H7 (cell line): ENCODE results near the gene LCP1. TPM values are rescaled to one million over a fixed set of nuclear protein-coding genes. Genes with fewer than 3 reads are reported as not detected.

Experiments used
- DNase-seq: peaks from one replicate; pipeline ENCODE4 v3.0.0; 2012
- H3K27me3 ChIP-seq: 2 replicates; pipeline ENCODE4 v1.6.0; 2011; ENCODE audit warnings: mild to moderate bottlenecking, low read length; ENCODE audit not compliant: control insufficient read depth, insufficient read depth
- H3K36me3 ChIP-seq: replicated peaks from 2 replicates; pipeline ENCODE4 v1.5.1; 2011; ENCODE audit warnings: low read length; ENCODE audit not compliant: control insufficient read depth, insufficient read depth
- H3K4me3 ChIP-seq: 2 replicates; pipeline ENCODE4 v1.5.1; 2011; ENCODE audit warnings: low read depth, mild to moderate bottlenecking, control low read depth, low read length, moderate library complexity; ENCODE audit not compliant: insufficient read depth
- total RNA-seq: library from RNA; depleted of rRNA; stranded (reverse); fragments of >200 nt; shearing (Covaris generic); gene quantifications from 2 replicates; pipeline ENCODE4 v1.2.3, GENCODE V29; 2014

The LCP1 gene
- total RNA-seq, 1 experiment from 2014 or later: 0.62 TPM

- DNase-seq: no peak
- no peaks in the 10 kb centered on the region for H3K27me3 ChIP-seq
- H3K36me3 ChIP-seq: no peaks in the 10 kb centered on the region
- H3K4me3 ChIP-seq: no peak overlapping the region
Observed at GRCh38 chr13:46121033-46121432, 60.9 kb downstream of the LCP1 start.

GRCh38 chr13:46119883-46120614 is 61.9 kb downstream of the LCP1 start:
- DNase-seq: no peak
- Histone ChIP-seq H3K4me3 (no peak overlapping the region), H3K27me3 (no peaks in the 10 kb centered on the region), H3K36me3 (no peaks in the 10 kb centered on the region)

- Histone ChIP-seq H3K27me3 (no peaks in the 10 kb centered on the region), H3K4me3 (no peak overlapping the region)
- DNase-seq: no peak
Observed at GRCh38 chr13:46116653-46117502, 65.1 kb downstream of the LCP1 start.

DNA sequence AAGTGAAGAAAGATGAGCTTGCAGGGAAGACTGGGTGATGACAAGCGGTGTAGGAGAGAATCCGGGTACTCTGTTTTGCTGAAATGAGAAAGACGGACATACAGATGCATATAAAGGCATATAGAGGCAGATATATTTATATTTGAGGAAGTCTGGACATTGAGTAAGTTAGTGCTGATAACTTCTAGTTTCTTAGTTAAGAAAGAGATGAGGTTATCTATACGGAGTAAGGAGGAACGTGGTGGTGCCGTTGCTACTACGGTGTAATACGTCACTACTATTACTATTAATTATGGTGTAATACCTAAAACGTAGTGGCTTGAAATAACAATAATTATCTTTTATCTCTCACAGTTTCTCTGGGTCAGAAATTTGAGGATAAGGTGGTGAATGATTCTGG is 67.4 kb downstream of the LCP1 start:
- H3K4me3 ChIP-seq: no peak overlapping the region
- no peaks in the 10 kb centered on the region for H3K36me3 ChIP-seq
- DNase-seq: no peak
- no peaks in the 10 kb centered on the region for H3K27me3 ChIP-seq

More at GRCh38 chr13:46116653-46117502, 65.1 kb downstream of the LCP1 start:
- no peaks in the 10 kb centered on the region for H3K36me3 ChIP-seq

- Histone ChIP-seq H3K4me3 (no peak overlapping the region), H3K36me3 (no peaks in the 10 kb centered on the region), H3K27me3 (no peaks in the 10 kb centered on the region)
- no peak for DNase-seq
Observed at GRCh38 chr13:46113596-46113995, 68.4 kb downstream of the LCP1 start.

DNA sequence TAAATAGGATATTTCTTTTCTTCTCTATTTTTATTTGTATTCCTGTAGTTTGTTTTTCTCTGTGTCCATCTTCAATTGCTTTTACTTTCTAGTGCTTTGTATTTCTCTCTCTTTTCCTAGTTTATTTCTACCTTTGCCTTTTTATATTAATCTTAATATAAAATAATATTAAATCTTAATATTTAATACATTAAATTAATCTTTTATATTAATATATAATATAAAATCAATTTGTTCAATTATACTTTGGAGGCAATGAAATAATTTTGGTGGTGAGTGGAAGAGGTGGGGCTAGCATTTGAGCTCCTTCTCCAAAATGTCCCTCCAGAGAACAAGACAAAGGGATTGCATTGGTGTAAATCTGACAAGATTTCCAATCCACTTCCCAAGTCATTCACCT is 70.8 kb downstream of the LCP1 start:
- H3K4me3 ChIP-seq: no peak overlapping the region
- no peaks in the 10 kb centered on the region for H3K27me3 ChIP-seq
- no peaks in the 10 kb centered on the region for H3K36me3 ChIP-seq
- DNase-seq: no peak

DNA sequence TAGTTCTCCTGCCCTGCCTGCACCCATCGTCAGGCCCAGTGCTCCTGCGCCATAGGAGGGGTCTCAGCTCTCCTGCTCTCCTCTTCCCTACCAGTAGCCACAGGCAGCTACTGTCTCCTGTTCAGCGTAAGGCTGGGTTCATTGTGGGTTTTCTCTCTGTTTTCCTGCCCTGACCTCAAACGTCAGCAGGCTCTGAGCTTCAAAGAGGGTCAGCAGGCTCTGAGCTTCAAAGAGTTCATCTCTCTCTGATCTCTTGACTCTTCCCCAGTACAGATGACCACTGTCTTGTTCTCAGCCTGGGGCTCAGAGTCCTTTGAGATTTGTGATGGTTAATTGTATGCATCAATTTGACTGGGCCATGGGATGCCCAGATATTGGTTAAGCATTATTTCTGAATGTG is 72.5 kb downstream of the LCP1 start:
- Histone ChIP-seq H3K27me3 (no peaks in the 10 kb centered on the region), H3K4me3 (no peak overlapping the region), H3K36me3 (no peaks in the 10 kb centered on the region)
- DNase-seq: no peak

GRCh38 chr13:46106839-46107371 is 75.1 kb downstream of the LCP1 start:
- no peaks in the 10 kb centered on the region for H3K27me3 ChIP-seq
- no peak for DNase-seq
- no peak overlapping the region for H3K4me3 ChIP-seq
- no peaks in the 10 kb centered on the region for H3K36me3 ChIP-seq

GRCh38 chr13:46104868-46105267 is 77.1 kb downstream of the LCP1 start, which contains the start of gene CPB2:
TSS of gene CPB2 (minus strand) at chr13:46105033. CDS start at chr13:46105009, 24 bp downstream.
- H3K4me3 ChIP-seq: no peak within 1 kb of the TSS
- H3K36me3 ChIP-seq: no peaks in the 10 kb centered on the region
- no peaks in the 10 kb centered on the region for H3K27me3 ChIP-seq
- DNase-seq: no peak

DNA sequence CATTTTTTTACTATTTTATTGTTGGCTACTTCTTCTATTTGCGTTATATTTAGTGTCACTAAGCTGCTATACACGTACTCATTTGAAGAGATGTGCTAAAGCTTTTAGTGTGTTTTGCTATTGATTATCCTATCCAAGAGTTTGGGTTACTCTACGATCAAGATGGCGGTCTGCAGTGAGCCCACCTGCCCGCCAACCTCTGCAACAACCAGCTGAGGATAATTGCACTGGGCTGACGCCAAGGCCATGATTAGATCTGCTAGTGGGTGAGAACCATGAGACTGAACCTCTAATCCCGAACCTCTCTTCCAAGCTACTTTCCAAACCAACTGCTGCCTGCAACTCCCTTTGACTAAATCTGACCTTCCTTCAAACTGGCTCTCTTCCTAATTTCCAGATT is 78.9 kb downstream of the LCP1 start:
- Histone ChIP-seq H3K27me3 (no peaks in the 10 kb centered on the region), H3K36me3 (no peaks in the 10 kb centered on the region), H3K4me3 (no peak overlapping the region)
- DNase-seq: no peak

GRCh38 chr13:46102255-46102605 is 79.7 kb downstream of the LCP1 start:
- H3K4me3 ChIP-seq: no peak overlapping the region
- no peaks in the 10 kb centered on the region for H3K27me3 ChIP-seq
- no peak for DNase-seq
- no peaks in the 10 kb centered on the region for H3K36me3 ChIP-seq

DNA sequence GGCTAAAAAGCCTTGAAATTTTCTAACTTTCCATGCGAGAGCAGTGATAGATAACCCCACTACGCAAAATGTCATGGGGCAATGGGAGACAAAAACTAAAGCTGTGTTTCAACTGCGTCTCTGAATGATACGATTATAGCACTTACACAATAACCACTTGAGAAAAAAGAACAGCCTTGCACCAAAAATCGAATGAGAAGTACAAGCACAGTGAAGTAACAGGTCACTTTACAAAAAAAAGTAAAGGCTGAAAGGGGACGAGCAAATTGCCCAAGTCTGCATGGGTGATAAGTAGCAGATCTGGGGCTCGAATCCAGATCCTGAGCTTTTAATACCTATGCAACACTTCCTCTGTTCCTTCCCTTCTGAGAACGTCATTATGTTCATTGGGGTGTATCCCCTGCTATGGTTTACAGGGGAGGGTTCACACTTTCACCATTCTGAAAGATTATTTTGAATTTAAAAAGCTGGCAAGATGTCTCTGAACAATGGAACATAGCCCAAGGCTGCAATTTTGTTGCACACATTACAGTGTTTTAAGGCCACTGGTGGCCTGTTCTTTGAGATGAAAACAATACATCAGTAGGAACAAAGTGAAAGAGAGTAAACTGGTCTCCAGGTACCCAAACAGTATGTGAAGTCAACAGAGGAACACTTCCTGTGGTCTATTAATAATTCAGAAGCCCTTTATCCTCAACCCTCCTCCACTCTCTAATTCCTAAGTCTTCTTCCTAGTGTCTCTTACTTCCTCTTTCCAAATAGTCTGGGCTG is 80.3 kb downstream of the LCP1 start:
- Histone ChIP-seq H3K36me3 (no peaks in the 10 kb centered on the region), H3K4me3 (no peak overlapping the region), H3K27me3 (no peaks in the 10 kb centered on the region)
- no peak for DNase-seq

DNA sequence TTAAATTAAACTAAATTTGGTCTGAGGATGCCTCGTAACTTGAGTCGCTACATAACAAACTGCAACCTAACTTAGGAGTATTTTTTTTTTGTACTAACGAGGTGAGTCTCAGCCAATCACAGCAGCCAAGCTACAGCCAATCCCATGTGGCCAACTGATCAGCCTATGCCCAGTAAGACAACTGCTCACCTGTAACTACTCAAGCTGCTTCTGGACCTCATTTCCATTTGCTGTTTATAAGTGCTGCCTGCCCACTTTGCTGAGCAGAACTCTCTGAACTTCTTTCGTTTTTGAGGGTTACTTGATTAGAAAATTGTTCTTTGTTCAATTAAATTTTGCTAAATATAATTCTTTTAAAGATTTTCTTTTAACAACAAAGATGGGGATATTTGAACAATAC is 81.0 kb downstream of the LCP1 start:
- H3K36me3 ChIP-seq: no peaks in the 10 kb centered on the region

DNA sequence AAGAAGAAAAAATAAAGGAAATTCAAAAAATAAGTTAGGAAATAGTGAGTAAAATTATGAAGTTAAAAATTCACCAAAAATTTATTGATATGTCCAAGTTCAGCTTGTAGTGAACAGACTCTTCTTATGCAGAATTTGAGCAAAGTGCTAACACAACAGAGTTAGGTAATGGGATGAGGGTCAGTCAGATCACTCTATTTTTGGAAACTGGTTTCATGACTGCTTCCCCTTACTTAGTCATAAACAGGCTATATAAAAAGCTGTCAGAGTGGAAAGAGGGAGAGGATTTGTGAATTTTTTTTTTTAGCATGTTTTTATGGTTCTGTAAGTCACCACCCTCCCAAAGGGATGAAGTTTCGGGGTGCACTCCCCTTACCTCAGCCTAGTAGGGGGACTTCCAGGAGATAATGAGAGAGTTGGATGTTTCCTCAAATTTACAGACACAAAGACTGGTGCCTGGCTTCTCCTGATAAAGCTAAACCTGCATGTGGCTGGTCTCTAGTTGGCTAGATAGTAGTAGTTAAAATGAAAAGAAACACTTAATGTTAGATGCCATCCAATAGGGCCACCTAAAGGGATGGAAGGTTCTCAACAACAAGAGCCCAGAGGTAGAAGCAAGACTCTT is 81.7 kb downstream of the LCP1 start:
- Histone ChIP-seq H3K4me3 (no peak overlapping the region), H3K36me3 (no peaks in the 10 kb centered on the region), H3K27me3 (no peaks in the 10 kb centered on the region)
- no peak for DNase-seq

More for the DNA sequence above, 81.0 kb downstream of the LCP1 start:
- Histone ChIP-seq H3K4me3 (no peak overlapping the region), H3K27me3 (no peaks in the 10 kb centered on the region)
- DNase-seq: no peak
